Endothelial cell of umbilical vein (primary cell): Measurements from ENCODE around the gene KDM4C. TPM values are rescaled to one million over a fixed set of nuclear protein-coding genes. Genes with fewer than 3 reads are reported as not detected.

ENCODE experiments used
- BruUV-seq: library from RNA; stranded (reverse); fragments of 400-500 nt; replicated peaks from 2 replicates; lab custom pipeline; 2021; lab: Mats Ljungman, UMichigan
- CTCF ChIA-PET: fragments of 300-600, 350-600 bp; sonication (Branson Sonifier 250); formaldehyde crosslinking; loops from one replicate; lab custom pipeline; 2021; ENCODE audit warnings: antibody characterized with exemption, inconsistent platforms; lab: Charles Lee
- POLR2A ChIA-PET: fragments of 300-600, 350-600 bp; sonication (Branson Sonifier 250); formaldehyde crosslinking; loops from one replicate; lab custom pipeline; 2021; ENCODE audit warnings: antibody characterized with exemption, inconsistent platforms; lab: Charles Lee
- DNase-seq: peaks from one replicate; pipeline ENCODE4 v3.0.0-alpha.2; 2011; ENCODE audit warnings: low read depth, low spot score
- FAIRE-seq: peaks from 2 replicates; lab custom pipeline; 2011; peaks lifted over from hg19 to GRCh38; lab: Jason Lieb, UNC
- H2AFZ ChIP-seq: 2 replicates; pipeline ENCODE4 v1.6.0; 2012; ENCODE audit warnings: low read depth, low read length, control low read depth, inconsistent platforms
- H3K27ac ChIP-seq: 2 replicates; pipeline ENCODE4 v1.5.1; 2011; ENCODE audit warnings: low read depth, mild to moderate bottlenecking, control low read depth, low read length, moderate library complexity; ENCODE audit not compliant: insufficient read depth
- H3K27me3 ChIP-seq, 2 experiments: 2 replicates each; pipeline versions ENCODE4 v1.6.0 to v1.6.1; 2011; ENCODE audit warnings: low read length in 2 of 2, mixed read lengths in 1 of 2; ENCODE audit not compliant: control insufficient read depth in 2 of 2, insufficient read depth in 2 of 2
- H3K36me3 ChIP-seq, 2 experiments: 2 replicates in 1 of 2; 3 replicates in 1 of 2; pipeline ENCODE4 v1.5.1; 2011; ENCODE audit warnings: low read length in 2 of 2, mild to moderate bottlenecking in 1 of 2, moderate library complexity in 1 of 2; ENCODE audit not compliant: control insufficient read depth in 2 of 2, insufficient read depth in 2 of 2; ENCODE audit errors: extremely low read depth in 1 of 2
- H3K4me1 ChIP-seq: 3 replicates; pipeline ENCODE4 v1.5.1; 2011; ENCODE audit warnings: mild to moderate bottlenecking, low read length; ENCODE audit not compliant: control insufficient read depth, insufficient read depth; ENCODE audit errors: extremely low read depth
- H3K4me2 ChIP-seq: 2 replicates; pipeline ENCODE4 v1.6.1; 2011; ENCODE audit warnings: low read length, control low read depth, mixed read lengths; ENCODE audit not compliant: insufficient read depth
- H3K4me3 ChIP-seq, 3 experiments: fragments of 200-600 bp in 1 of 3; sonication (generic), shearing (Covaris generic) in 1 of 3; replicated peaks in 1 of 3; 2 replicates each; pipeline ENCODE4 v1.5.1; 2011 to 2016; ENCODE audit warnings: control low read depth in 3 of 3, low read length in 3 of 3, mild to moderate bottlenecking in 2 of 3, inconsistent platforms in 1 of 3, low read depth in 1 of 3, moderate library complexity in 1 of 3; ENCODE audit not compliant: insufficient read depth in 1 of 3
- H3K79me2 ChIP-seq: 2 replicates; pipeline ENCODE4 v1.6.0; 2012; ENCODE audit warnings: low read length, inconsistent platforms; ENCODE audit not compliant: control insufficient read depth, insufficient read depth
- H3K9ac ChIP-seq: replicated peaks from 2 replicates; pipeline ENCODE3; 2011; ENCODE audit warnings: low read length, control low read depth; ENCODE audit not compliant: insufficient read depth; ENCODE audit errors: extremely low read depth
- H3K9me1 ChIP-seq: replicated peaks from 3 replicates; pipeline ENCODE4 v1.6.0; 2011; ENCODE audit warnings: mild to moderate bottlenecking, low read length; ENCODE audit not compliant: control insufficient read depth, insufficient read depth; ENCODE audit errors: extremely low read depth
- H3K9me3 ChIP-seq: replicated peaks from 2 replicates; pipeline ENCODE4 v1.5.1; 2012; ENCODE audit warnings: low read length, inconsistent platforms; ENCODE audit not compliant: control insufficient read depth, insufficient read depth
- H4K20me1 ChIP-seq: replicated peaks from 2 replicates; pipeline ENCODE3; 2011; ENCODE audit warnings: mild to moderate bottlenecking, low read length; ENCODE audit not compliant: control insufficient read depth, insufficient read depth; ENCODE audit errors: extremely low read depth
- CTCF ChIP-seq, 2 donors: IDR thresholded peaks; 1 replicate in 1 of 2; 2 replicates in 1 of 2; pipeline ENCODE4 v1.5.1; 2011; ENCODE audit warnings: low read length in 2 of 2, mild to moderate bottlenecking in 2 of 2, moderate library complexity in 2 of 2, control low read depth in 1 of 2, inconsistent platforms in 1 of 2, low read depth in 1 of 2; ENCODE audit not compliant: insufficient read depth in 1 of 2; ENCODE audit errors: extremely low read depth in 1 of 2
- EZH2 ChIP-seq: IDR thresholded peaks from 2 replicates; pipeline ENCODE4 v1.6.1; 2012; ENCODE audit warnings: borderline replicate concordance, low read depth, mild to moderate bottlenecking, moderate library complexity, low read length, inconsistent platforms; ENCODE audit not compliant: severe bottlenecking
- FOS ChIP-seq: IDR thresholded peaks from 2 replicates; pipeline ENCODE4 v1.6.1; 2011; ENCODE audit warnings: mild to moderate bottlenecking, low read length, moderate library complexity, borderline replicate concordance; ENCODE audit not compliant: insufficient read depth
- GATA2 ChIP-seq: IDR thresholded peaks from 2 replicates; pipeline ENCODE4 v1.7.0; 2011; ENCODE audit warnings: low read depth, mild to moderate bottlenecking, moderate library complexity, mixed read lengths, low read length; ENCODE audit not compliant: insufficient read length, insufficient read depth
- JUN ChIP-seq: IDR thresholded peaks from 2 replicates; pipeline ENCODE4 v1.6.1; 2011; ENCODE audit warnings: borderline replicate concordance, low read depth; ENCODE audit not compliant: insufficient read length, insufficient read depth
- MYC ChIP-seq: IDR thresholded peaks from one replicate; pipeline ENCODE4 v1.6.1; 2011; ENCODE audit warnings: mild to moderate bottlenecking, low read depth, low read length
- POLR2A ChIP-seq: IDR thresholded peaks from 2 replicates; pipeline ENCODE4 v1.6.1; 2012; ENCODE audit warnings: low read depth, mild to moderate bottlenecking, control low read depth, low read length
- POLR2AphosphoS5 ChIP-seq: IDR thresholded peaks from 2 replicates; pipeline ENCODE4 v1.6.1; 2012; ENCODE audit warnings: low read depth, mild to moderate bottlenecking, control low read depth, low read length, moderate library complexity; ENCODE audit not compliant: insufficient read depth
- dilution Hi-C: fragments of 300-500 bp; cut with MboI; formaldehyde crosslinking; loops from one replicate; pipeline ENCODE4 v1.15.0; 2019; ENCODE audit warnings: low sequenced_read_pairs; ENCODE audit not compliant: extremely low pct_ligation_motif_present
- intact Hi-C: fragments of 100-400 bp; cut with micrococcal nuclease; formaldehyde crosslinking; loops from one replicate; pipeline ENCODE4 v1.10.0; 2022
- polyA plus RNA-seq, 4 experiments: library from polyadenylated mRNA; depleted of rRNA in 3 of 4; stranded (reverse) in 3 of 4; unstranded in 1 of 4; fragments of >200 nt; gene quantifications; 2 replicates each; pipeline versions ENCODE4 v1.2.1 to v1.2.3, GENCODE V29; 2011 to 2012; ENCODE audit warnings: missing spikeins in 1 of 4
- total RNA-seq: library from RNA; stranded (reverse); gene quantifications from 2 replicates; pipeline ENCODE4 v1.2.3, GENCODE V29; 2021

The KDM4C gene
- total and polyA plus RNA-seq, 2 donors (not counting 3 experiments of a cell fraction or from before 2014, with no cell fraction given): 5.4 to 15.0 TPM

DNA sequence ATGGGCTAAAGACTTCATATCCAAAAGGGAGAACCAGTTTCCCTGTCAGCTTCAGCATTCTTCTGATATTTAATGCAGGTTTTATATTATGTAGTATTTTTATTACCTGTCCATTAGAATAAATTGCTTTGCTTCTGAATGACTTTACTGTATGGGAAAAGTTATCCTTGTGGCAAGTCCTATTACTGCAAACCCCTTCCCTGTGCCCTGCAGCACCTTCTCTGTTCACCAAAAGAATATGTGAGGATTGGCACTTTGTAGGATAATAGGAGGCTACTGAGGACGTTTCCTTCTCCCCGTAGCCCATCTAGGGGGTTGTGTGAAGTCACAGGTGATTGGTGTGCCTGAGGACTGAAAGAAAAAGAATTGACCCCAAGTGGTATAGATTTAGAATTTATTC lies 296.1 kb downstream of the KDM4C start:
- no TSS peak for BruUV-seq
- Histone ChIP-seq H3K9ac (no peak overlapping the region), H2AFZ (no peak overlapping the region), H3K4me2 (no peak overlapping the region), H3K9me3 (no peaks in the 10 kb centered on the region), H3K36me3 (no peaks in the 10 kb centered on the region), H3K27me3 (no peaks in the 10 kb centered on the region), H3K79me2 (no peaks in the 10 kb centered on the region), H3K4me3 (no peak overlapping the region), H4K20me1 (no peaks in the 10 kb centered on the region), H3K4me1 (no peaks in the 10 kb centered on the region), H3K9me1 (no peaks in the 10 kb centered on the region), H3K27ac (no peak overlapping the region)
- ChIA-PET POLR2A (no interaction called here), CTCF (interaction anchor here (0.5 to 4.8 kb wide), 11 partner anchors 12 to 1842 kb away, joined by 5 to 83 read pairs (median 11); no protein-coding TSS in a partner anchor)
- dilution Hi-C loops (no loop called here), intact Hi-C loops (no loop called here)
- TF ChIP-seq POLR2A (no peak), JUN (no peak), FOS (no peak), CTCF (IDR thresholded peaks at IDR 0.05; ENCODE audit: extremely low read depth in 1 of 2, insufficient read depth in 1 of 2, low read depth in 1 of 2, low read length in 2 of 2) (no peak), EZH2 (no peak), POLR2AphosphoS5 (no peak), GATA2 (no peak), MYC (no peak)
- DNase-seq (no peak), FAIRE-seq (no peak)
